Lower leg skin (tissue), 3 donors: ENCODE results near the gene SCAI.

Source experiments
- CTCF ChIP-seq, 3 donors: fragments of 450-650 bp; IDR thresholded peaks; one replicate each; pipeline ENCODE4 v1.5.1; 2016; ENCODE audit warnings: antibody characterized with exemption in 3 of 3, mild to moderate bottlenecking in 3 of 3, moderate library complexity in 2 of 3
- POLR2A ChIP-seq, 2 donors: fragments of 450-650 bp; IDR thresholded peaks; one replicate each; pipeline ENCODE4 v1.6.1; 2016 to 2017; ENCODE audit warnings: antibody characterized with exemption in 2 of 2, mild to moderate bottlenecking in 1 of 2, moderate library complexity in 1 of 2

- TF ChIP-seq CTCF (IDR thresholded peaks at IDR 0.05) (no peak), POLR2A (IDR thresholded peaks at IDR 0.05) (no peak)
These were observed 54.6 kb downstream of the SCAI start for GRCh38 chr9:125088752-125089151.
